Right forelimb (tissue), 1 donor: ENCODE data around the gene IRF3.

ENCODE experiments used
- DNase-seq: peaks from one replicate; pipeline ENCODE4 v3.0.0-alpha.2; 2018

Gene IRF3, protein sequence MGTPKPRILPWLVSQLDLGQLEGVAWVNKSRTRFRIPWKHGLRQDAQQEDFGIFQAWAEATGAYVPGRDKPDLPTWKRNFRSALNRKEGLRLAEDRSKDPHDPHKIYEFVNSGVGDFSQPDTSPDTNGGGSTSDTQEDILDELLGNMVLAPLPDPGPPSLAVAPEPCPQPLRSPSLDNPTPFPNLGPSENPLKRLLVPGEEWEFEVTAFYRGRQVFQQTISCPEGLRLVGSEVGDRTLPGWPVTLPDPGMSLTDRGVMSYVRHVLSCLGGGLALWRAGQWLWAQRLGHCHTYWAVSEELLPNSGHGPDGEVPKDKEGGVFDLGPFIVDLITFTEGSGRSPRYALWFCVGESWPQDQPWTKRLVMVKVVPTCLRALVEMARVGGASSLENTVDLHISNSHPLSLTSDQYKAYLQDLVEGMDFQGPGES

DNA sequence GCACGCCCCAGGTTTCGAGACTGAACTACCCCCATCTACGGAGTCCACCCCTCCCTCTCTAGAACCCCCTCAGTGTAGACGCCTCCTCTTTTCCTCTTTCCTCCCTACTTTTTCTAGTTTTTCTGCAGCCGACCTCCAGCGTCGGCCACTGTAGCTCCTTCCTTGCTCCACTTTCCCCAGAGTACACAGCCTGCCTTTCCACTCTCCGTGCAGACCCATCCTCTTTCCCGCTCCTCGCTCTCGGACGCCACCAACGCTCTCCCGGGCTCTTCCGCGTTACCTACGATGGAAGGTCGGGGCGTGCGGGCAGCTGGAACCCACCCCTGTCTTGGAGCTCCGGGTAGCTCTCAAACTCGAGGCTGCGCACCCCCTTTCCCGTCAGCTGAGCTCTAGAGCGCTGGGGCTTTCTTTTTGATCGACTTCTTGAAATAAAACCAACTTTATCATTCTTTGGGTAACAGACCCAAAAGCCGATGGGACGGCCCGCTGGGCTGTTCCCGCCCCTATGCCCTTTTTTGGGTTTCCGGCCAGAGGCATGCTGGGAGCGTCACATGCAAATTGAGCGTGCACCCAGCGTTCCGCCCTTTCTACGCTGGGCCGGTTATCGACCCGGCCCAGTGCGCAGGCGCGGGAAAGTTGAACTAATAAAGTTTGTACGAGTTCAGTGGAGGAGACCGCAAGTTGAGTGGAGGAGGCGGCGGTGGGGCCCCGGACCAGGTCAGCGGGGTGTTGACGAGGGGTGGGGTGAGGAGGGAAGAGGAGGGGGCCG, at the start of gene IRF3, which contains the start of gene BCL2L12:
Gene IRF3, minus strand, starts transcription at position 507 of the 769 bp plus-strand sequence. CDS start 1,019 bp downstream, outside the sequence.
Gene BCL2L12, plus strand, starts transcription at position 583 of the 769 bp plus-strand sequence. CDS start 760 bp downstream, outside the sequence.
- DNase-seq: peak; percentile 98

DNA sequence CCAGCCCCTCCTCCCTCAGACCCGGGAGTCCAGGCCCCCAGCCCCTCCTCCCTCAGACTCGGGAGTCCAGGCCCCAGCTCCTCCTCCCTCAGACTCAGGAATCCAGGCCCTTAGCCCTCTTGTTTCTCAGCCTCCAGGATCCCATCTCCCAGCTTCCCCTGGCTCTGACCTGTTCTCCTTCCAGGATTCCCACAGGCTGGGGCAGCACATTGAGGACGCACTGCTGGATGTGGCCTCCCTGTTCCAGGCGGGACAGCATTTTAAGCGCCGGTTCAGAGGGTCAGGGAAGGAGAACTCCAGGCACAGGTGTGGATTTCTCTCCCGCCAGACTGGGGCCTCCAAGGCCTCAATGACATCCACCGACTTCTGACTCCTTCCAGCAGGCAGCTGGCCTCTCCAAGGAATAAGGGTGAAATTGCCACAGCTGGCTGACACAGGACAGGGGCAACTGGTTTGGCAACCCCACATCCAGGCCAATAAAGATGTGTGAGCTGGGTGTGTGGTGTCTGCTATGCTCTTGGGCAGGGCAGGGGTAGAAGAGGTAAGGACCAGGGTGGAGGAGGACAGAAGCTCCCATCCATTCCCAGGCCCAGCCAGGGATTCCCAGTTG, 47.7 kb upstream of the IRF3 start:
- DNase-seq: no peak

DNA sequence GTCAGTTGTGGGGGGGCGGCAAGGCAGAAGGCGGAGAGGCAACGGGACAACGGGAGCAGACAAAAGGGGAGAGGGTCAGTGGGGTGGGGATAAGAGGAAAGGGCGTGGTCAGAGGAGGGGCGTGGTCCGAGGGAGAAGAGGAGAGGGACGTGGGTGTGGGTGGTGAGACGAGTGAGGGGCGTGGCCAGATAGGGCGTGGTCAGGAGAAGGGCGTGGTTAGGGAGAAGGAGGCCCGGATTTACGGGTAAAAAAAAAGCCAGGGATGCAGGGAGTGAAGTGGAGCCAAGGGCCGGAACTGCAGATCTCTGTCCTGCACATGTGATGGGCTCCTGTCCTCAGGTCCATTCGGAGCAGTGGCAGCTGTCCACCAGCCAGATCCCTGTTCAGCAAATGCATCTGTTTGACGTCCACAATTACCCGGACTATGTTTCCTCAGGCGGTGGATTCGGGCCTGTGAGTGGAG, 46.8 kb upstream of the IRF3 start:
- DNase-seq: no peak

DNA sequence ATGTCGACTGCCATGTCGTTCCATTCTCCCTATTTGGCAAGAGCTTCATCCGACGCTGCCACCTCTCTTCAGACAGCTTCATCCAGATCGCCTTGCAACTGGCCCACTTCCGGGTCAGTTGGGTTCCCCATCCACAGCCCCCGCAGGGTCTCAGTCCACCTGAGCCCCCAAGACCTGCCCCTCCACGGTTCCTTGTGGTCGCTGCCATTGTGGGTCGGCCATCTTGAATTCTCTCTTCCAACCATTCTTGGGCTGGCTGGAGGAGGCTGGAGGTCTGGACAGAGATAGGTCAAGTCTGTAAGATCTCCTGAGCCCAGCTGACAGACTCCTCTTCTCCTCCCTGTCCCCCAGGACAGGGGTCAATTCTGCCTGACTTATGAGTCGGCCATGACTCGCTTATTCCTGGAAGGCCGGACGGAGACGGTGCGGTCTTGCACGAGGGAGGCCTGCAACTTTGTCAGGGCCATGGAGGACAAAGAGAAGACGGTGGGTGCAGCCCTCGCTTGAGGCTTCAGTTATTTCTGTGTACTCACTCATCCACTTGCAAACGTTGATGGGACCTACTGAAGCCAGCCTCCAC, 44.8 kb upstream of the IRF3 start:
- no peak for DNase-seq

DNA sequence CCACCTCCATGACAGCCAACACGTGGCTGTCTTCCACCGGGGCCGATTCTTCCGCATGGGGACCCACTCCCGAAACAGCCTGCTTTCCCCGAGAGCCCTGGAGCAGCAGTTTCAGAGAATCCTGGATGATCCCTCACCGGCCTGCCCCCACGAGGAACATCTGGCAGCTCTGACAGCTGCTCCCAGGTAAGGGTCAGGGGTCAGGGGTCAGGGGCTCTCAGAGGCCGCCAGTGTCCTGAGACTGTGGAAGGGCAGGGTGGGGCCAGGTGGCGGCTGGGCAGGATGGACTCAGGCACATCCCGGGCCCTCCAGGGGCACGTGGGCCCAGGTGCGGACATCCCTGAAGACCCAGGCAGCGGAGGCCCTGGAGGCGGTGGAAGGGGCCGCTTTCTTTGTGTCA, 40.3 kb upstream of the IRF3 start:
- no peak for DNase-seq

DNA sequence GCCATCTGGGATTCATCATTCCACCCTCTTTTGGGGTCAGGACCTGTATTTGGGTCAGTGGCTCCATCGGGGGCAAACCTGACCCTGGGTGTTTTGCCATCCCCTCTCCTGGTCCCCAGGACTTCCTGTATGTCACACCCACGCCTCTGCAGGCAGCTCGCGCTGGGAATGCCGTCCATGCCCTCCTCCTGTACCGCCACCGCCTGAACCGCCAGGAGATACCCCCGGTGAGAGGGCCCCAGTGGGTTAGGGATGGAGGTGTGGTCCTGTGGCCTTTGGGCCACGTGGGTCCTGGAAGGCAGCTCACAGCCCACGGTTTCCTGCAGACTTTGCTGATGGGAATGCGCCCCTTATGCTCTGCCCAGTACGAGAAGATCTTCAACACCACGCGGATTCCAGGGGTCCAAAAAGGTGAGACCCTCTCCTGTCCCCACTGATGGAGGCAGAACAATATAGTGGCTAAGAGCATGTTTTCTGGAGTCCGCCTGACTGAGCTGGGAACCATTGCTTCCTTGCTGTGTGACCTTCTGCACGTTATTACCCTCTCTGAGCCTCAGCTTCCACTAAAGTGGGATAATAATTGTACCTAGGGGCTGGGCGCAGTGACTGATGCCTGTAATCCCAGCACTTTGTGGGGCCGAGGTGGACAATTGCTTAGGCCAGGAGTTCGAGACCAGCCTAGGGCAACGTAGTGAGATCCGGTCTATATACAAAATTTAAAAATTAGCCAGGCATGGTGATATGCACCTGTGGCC, 39.4 kb upstream of the IRF3 start:
- no peak for DNase-seq

DNA sequence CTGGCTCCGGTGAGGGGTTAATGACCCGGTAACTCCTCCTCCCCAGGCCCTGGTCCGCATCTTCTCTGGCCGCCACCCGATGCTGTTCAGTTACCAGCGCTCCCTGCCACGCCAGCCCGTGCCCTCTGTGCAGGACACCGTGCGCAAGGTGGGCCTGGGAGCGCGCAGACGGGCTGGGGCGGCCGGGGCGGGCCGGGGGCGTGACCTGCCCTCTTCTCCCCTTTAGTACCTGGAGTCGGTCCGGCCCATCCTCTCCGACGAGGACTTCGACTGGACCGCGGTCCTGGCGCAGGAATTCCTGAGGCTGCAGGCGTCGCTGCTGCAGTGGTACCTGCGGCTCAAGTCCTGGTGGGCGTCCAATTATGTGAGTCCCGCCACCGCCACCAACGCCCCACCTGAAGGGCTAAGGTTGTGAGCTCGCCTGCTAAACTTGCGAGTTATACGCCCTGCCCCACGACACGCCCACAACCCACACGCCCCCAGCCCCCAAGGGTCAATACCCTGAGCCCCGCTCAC, 35.7 kb upstream of the IRF3 start:
- DNase-seq: no peak

DNA sequence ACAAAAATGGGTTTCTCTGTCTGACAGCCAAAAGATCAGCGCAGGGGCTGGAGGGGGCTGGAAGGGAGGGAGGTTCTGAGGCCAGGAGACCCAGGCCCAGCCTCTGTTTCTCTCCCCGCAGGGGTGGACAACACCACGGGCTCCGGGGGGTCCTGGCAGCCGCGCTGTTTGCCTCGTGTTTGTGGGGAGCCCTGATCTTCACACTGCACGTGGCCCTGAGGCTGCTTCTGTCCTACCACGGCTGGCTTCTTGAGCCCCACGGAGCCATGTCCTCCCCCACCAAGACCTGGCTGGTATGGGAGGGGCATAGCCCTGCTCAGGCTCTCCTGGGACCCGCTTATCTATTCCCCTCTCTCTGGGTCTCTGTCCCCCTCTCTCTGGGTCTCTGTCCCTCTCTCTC, 34.9 kb upstream of the IRF3 start:
- no peak for DNase-seq

DNA sequence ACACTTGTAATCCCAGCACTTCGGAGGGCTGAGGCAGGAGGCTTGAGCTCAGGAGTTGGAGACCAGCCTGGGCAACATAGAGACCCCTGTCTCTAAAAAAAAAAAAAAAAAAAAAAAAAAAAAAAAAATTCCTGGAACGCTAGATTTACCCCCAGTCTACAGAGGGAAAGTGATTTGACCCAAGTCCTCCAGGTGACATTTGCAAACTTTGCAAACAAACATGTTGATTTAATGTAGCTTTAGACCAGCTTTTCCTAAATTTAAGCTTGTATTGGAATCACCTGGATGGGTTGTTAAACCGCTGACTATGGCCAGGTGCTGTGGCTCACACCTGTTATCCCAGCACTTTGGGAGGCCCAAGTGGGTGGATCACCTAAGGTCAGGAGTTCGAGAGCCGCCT, 33.7 kb upstream of the IRF3 start:
- DNase-seq: no peak

DNA sequence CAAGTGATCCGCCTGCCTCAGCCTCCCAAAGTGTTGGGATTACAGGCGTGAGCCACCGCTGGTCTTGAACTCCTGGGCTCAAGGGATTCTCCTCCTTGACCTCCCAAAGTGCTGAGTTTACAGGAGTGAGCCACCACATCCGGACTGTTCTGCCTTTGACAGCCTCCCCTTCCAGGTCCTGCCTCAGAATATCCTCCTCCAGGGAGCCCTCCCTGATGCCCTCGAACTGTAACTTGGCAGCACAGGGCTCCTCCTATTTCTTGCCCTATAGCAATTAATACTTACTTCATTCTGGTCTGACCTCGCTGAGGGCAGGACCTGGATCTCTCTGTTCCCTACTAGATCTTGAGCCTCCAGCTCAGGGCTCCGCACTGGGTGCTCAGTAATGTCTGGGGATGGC, 31.2 kb upstream of the IRF3 start:
- DNase-seq: no peak

DNA sequence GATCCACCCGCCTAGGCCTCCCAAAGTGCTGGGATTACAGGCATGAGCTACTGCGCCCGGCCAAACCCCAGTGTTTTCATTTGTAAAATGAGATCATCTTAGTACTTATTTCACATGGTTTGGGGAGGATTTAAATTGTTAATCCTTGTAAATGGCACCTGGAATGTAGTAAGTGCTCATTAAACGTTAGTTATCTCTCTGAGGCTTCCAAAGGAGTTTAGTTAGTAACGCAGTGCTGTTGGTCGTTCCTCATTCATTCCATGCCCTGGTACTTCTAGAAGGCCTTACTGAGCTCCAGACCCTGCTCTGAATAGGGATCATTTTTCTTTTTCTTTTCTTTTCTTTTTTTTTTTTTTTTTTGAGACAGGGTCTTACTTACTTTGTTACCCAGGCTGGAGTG, 30.5 kb upstream of the IRF3 start:
- DNase-seq: no peak

DNA sequence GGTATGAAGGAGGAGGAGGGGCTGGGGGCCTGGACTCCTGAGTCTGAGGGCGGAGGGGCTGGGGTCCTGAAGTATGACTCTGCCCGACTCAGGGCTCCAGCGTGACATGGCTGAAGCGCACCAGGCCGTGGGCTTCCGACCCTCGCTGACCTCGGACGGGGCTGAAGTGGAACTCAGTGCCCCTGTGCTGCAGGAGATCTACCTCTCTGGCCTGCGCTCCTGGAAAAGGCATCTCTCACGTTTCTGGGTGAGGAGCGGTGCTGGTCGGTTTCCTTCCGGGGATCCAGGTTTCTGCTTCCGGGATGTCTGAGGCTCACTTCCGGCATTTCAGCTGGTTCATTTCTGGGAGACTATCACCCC, 26.5 kb upstream of the IRF3 start:
- DNase-seq: no peak

DNA sequence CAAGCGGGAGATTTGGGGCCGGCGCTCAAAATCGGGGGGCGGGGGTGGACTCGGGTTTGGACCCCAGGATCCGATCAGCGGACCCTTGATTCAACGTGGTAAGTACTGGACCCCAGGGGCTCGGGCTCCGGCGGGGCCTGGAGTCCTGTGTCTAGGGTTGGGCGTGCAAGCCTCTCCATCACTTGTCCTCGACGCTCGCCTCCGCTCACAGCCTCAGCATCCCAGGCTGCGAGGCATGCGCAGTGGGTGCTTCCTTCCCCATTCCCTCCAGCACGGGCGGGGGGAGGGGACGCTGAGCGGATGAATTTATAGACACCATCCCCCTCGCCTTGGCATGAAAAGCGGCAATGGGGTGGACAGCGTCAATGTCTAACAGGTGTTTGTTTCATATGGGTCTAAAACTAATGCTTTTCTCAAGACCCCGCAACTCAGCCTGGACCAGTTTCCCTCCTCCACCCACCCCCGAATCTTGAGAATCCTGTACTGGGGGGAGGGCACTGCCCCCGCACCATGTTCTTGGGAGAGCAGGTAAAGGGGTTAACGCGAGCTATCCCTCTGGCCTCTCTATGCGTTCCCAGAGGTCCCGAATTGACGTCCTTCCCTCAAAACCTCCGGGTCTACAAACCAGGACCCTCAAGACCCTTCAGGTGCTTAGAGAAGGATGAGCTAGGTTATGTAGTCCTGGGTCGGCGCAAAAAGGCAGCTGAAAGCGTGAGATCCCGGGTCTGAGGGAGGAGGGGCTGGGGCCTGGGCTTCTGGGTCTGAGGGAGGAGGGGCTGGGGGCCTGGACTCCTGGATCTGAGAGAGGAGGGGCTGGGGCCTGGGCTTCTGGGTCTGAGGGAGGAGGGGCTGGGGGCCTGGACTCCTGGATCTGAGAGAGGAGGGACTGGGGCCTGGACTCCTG, 25.8 kb upstream of the IRF3 start:
- DNase-seq: peak; percentile 84

DNA sequence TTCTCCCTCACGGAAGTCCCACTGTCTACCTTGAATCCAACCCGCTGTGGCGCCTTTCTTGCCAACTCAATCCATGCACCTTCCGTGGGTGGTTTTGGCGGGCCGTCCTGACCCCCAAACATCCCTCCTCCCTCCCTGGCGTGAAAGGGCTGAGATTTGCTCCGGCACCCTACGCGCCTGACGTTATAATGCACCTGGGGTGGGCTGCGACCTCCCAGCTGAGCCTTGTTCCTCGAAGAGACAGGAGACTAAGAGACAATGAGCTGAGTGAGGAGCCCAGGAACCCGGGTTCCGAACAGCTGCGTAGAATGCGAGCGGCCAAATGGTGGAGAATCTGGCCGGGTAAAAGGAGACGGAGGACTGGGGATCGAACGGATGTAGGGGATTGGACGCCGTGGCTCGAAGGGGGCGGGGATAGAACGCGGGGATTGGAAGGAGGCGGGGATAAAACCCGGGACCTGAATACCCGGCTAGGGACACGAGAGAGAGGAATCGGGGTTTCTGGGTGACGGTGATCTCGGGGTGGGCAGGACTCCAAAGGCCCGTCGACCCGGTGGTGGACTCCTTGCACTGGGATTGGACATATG, 25.1 kb upstream of the IRF3 start, which contains the start of gene CPT1C:
Gene CPT1C, plus strand, starts transcription at position 461 of the 587 bp plus-strand sequence. CDS start 1,137 bp downstream, outside the sequence.
- DNase-seq: peak; percentile 85

DNA sequence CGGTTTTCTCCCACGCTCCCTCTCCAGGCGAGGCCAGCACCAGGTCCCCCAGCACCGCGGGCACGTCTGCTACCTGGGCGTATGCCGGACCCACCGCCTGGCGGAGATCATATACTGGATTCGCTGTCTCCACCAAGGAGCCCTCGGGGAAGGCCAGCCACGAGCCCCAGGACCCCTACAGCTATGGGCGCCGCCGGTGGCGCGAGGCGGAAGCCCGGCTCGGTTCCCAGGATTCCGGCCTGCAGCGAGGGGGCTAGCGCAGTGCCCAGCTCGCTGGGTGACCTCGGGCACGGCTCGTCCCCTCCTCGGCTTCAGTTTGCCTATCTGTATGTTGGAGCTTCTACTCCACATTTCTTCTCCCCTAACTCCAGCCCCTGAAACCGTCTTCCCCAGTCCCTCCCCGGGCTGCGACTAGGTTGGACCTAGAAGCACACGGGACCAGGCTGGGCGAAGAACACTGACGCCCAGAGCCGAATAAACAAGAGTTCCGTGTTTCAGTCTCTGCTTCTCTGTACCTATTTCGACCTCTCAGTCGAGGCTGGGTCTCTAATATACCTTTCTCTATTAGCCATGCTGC, 24.5 kb upstream of the IRF3 start:
- DNase-seq: no peak

DNA sequence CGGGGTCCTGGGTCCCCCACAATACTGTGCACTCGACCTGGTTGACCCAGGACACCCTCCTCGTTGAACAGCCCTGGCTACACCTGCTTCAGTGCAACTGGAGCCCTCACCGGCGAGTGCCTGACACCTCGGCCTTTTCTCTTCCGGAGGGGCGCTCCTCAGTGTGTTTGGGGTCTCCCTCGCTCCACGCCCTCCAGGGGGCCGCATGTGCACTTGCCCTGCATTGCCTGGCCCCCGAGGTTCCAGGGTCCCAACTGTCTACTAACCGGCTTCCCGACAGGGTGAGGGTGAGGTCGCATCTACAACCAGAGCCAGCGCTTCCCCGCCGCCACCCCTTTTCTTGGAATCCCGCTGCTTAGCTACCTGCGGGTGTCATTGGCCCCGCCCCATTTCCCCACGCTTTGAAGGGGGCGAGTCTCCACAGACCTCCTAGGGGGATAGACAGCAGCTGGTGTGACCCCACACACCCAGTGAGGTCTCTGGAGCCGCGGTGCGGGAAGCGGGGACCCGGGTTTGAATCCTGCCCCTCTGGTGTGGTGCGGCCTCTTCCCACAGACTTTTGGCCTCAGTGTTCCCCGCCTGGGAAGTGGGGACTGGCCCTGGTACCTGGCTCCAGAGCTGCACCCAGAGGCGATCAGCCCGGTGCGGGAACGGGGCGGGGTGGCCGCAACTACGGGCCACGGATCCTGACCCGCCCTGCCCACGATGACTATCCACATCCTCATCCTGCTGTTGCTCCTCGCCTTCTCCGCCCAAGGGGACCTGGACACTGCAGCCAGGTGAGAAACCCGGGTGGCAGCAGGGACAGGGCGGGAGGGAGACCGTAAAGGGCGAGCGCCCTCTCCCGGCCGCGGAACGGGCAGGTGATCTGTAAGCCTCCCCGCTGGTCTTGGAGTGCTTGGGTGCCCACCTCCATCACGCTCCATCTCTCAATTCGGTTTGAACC, 23.7 kb upstream of the IRF3 start, which contains the start of gene ADM5:
Gene ADM5, plus strand, starts transcription at position 462 of the 946 bp plus-strand sequence. Its CDS starts 244 bp downstream, at position 706.
- no peak for DNase-seq

DNA sequence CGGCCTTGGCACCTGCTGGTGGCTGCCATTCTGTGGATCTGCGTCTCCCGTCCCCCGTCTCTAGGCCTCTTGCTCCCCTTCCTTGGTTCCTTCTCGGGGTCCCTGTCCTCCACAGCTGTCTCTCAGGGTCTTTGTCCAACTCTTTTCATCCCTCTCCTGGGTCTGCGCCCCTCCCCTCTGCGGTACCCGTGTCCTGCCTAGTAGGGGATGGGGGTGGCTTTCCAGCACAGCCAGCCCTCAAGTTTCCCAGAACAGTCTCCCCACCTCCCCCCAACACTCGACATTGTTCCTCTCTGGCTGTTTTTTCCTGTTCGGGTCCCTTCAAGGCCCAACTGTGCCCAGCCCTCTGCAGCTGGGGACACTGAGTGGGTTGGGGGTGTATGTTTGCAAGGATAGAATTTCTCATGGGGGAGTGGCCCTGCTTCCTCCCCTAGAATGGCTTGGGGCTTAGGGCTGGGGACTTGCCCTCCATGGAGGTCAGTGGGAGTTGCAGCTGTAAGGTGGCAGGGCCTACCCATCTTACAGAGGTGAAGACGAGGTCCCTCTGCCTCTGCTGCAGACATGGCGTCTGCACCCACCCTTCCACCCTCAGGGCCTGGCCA, 23.0 kb upstream of the IRF3 start:
- DNase-seq: no peak
